Tibial artery (tissue), 4 donors: ENCODE data around the gene GRIA4.

Experiments
- DNase-seq, 2 donors: peaks; one replicate each; pipeline ENCODE4 v3.0.0-alpha.2; 2019
- H3K27ac ChIP-seq, 2 donors: fragments of 200-600 bp; sonication (generic) in 1 of 2; 1 replicate in 1 of 2; 2 replicates in 1 of 2; pipeline ENCODE4 v1.5.1; 2018 to 2019; ENCODE audit warnings: mild to moderate bottlenecking in 1 of 2
- H3K27me3 ChIP-seq, 2 donors: fragments of 200-600 bp; sonication (generic) in 1 of 2; one replicate each; pipeline versions ENCODE4 v1.5.1 to v1.6.0; 2016 to 2019
- H3K36me3 ChIP-seq, 3 donors: fragments of 200-600 bp; sonication (generic) in 2 of 3; one replicate each; pipeline ENCODE4 v1.5.1; 2016 to 2019; ENCODE audit warnings: mild to moderate bottlenecking in 2 of 3
- H3K4me1 ChIP-seq, 4 donors: fragments of 200-600 bp; sonication (generic) in 2 of 4; 1 replicate in 3 of 4; 2 replicates in 1 of 4; pipeline ENCODE4 v1.5.1; 2016 to 2019
- H3K4me3 ChIP-seq, 2 donors: fragments of 200-600 bp; sonication (generic) in 1 of 2; 1 replicate in 1 of 2; 2 replicates in 1 of 2; pipeline ENCODE4 v1.5.1; 2018 to 2019; ENCODE audit warnings: mild to moderate bottlenecking in 2 of 2
- H3K9me3 ChIP-seq, 3 donors: fragments of 200-600 bp; sonication (generic) in 1 of 3; one replicate each; pipeline ENCODE4 v1.5.1; 2016 to 2019
- CTCF ChIP-seq, 2 experiments: fragments of 200-600 bp in 1 of 2; fragments of 450-650 bp in 1 of 2; IDR thresholded peaks; one replicate each; pipeline ENCODE4 v1.5.1; 2017 to 2019; ENCODE audit warnings: antibody characterized with exemption in 2 of 2, mild to moderate bottlenecking in 1 of 2, moderate library complexity in 1 of 2
- intact Hi-C: fragments of 100-400 bp; cut with DNase I; formaldehyde crosslinking; loops from one replicate; pipeline ENCODE4 v1.15.0; 2023; ENCODE audit warnings: low total_unique reads

The GRIA4 gene

GRCh38 chr11:105609832-105610781 lies at the start of gene GRIA4:
Gene GRIA4 (plus strand): TSS chr11:105610073. CDS start chr11:105610998, 925 bp downstream.
- Histone ChIP-seq H3K9me3 (peaks cover 0 to 6% (median 0%) of the 10 kb centered on the region in 3 donors), H3K27ac (no peak within 1 kb of the TSS), H3K36me3 (no peaks in the 10 kb centered on the region), H3K27me3 (peaks cover 0 to 17% of the 10 kb centered on the region in 2 donors), H3K4me1 (peaks cover 0 to 19% (median 11%) of the 10 kb centered on the region in 4 donors), H3K4me3 (peak within 1 kb of the TSS; percentile 17 to 47)
- TF ChIP-seq CTCF (IDR thresholded peaks at IDR 0.05): no peak
- DNase-seq: peak; percentile 32 to 64
- intact Hi-C loops: no loop called here

DNA sequence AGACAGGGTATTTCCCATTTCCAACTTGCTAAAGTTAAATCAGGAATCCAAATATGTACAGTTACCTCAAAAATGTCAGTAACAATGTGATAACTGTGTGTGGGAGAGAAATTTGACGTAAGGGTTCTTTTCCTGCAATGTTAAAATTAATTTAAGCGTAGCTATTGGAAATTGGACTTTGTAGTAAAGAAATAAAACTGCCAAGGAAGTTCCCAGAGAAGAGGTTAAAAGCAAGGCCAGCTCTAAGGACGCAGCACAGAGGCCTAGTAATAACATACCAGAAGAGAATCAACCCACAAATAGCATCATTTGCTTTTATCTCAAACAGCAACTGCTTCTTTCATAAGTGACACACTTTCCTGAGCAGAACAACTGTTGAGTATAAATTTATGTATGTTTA lies 36.8 kb upstream of the GRIA4 start:
- no peak for TF ChIP-seq CTCF (IDR thresholded peaks at IDR 0.05)
- Histone ChIP-seq H3K27me3 (no peaks in the 10 kb centered on the region), H3K9me3 (no peaks in the 10 kb centered on the region), H3K4me1 (no peaks in the 10 kb centered on the region), H3K36me3 (no peaks in the 10 kb centered on the region), H3K4me3 (no peak overlapping the region), H3K27ac (no peak overlapping the region)
- intact Hi-C loops: no loop called here
- no peak for DNase-seq

DNA sequence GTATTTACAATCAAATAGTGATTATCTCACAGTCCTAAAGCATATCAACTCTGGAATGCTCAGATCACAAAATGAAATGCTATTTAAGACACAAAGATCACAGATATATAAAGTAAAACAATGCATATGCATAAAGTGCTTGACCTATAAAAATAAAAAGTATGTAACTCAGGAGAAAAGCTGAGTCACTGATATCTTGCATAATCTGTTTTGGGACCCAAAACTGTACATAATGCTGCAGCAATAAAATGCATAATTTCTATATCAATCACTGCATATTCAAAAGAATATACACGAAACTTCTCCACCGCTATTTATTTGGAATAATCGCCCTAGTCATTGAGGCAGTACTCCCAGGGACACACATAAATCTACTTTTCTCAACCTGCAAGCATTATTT lies 34.9 kb upstream of the GRIA4 start:
- H3K4me3 ChIP-seq: no peak overlapping the region
- intact Hi-C loops: no loop called here
- H3K27ac ChIP-seq: no peak overlapping the region
- H3K4me1 ChIP-seq: no peaks in the 10 kb centered on the region
- no peaks in the 10 kb centered on the region for H3K9me3 ChIP-seq
- no peaks in the 10 kb centered on the region for H3K36me3 ChIP-seq
- no peak for DNase-seq
- no peak for TF ChIP-seq CTCF (IDR thresholded peaks at IDR 0.05)
- H3K27me3 ChIP-seq: no peaks in the 10 kb centered on the region

DNA sequence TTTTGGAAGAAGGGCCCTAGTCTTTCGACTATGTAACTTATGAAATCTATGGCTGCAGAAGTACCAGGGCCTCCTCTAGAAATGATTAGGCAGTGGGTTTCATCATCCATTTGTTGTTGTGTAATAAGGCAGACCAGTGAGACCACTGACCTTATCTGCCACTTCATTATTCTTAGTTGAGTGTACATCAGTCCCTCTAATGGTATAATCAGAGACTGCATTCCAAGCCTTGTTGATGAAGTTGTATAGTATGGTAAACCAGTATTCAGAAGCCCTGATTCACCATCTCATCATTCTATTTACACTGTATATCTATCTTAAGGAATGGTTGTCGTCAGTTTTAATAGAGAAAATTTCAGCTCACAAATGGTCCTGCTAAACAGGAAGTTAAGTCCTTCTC lies 32.2 kb upstream of the GRIA4 start:
- Histone ChIP-seq H3K4me3 (no peak overlapping the region), H3K27ac (no peak overlapping the region), H3K4me1 (no peaks in the 10 kb centered on the region), H3K27me3 (no peaks in the 10 kb centered on the region), H3K9me3 (no peaks in the 10 kb centered on the region), H3K36me3 (no peaks in the 10 kb centered on the region)
- TF ChIP-seq CTCF (IDR thresholded peaks at IDR 0.05): no peak
- intact Hi-C loops: no loop called here
- DNase-seq: no peak

DNA sequence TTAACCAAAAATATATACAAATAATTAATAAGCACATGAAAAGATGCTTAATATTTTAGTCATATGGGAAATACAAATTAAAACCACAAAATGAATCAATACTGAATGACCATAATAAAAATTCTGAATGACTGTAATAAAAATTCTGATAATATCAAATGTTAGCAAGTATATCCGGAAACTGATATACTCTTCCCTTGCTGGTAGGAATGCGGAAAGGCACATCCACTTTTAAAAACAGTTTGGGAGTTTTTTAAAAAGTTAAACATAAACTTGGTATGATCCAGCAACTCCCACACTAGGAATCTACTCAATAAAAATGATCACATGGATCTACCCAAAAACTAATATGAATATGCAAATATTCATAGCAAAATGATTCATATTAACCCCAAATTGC lies 30.8 kb upstream of the GRIA4 start:
- no peaks in the 10 kb centered on the region for H3K9me3 ChIP-seq
- no peaks in the 10 kb centered on the region for H3K36me3 ChIP-seq
- no peaks in the 10 kb centered on the region for H3K27me3 ChIP-seq
- intact Hi-C loops: no loop called here
- DNase-seq: no peak
- no peak overlapping the region for H3K4me3 ChIP-seq
- TF ChIP-seq CTCF (IDR thresholded peaks at IDR 0.05): no peak
- no peaks in the 10 kb centered on the region for H3K4me1 ChIP-seq
- no peak overlapping the region for H3K27ac ChIP-seq
